Left cardiac atrium (tissue), 4 donors: ENCODE data around the gene PCDH20. TPM values are rescaled to one million over a fixed set of nuclear protein-coding genes. Genes with fewer than 3 reads are reported as not detected.

Source experiments
- ATAC-seq, 2 donors: fragments of 200-7000 bp; cut with Tn5 transposase; one replicate each; pipeline ENCODE4 v1.9.1; 2020; ENCODE audit warnings: mild to moderate bottlenecking in 2 of 2, moderate library complexity in 2 of 2
- DNase-seq: peaks from one replicate; pipeline ENCODE4 v3.0.0-alpha.2; 2020
- intact Hi-C, 2 donors: fragments of 100-400 bp; cut with DNase I; formaldehyde crosslinking; loops; one replicate each; pipeline versions ENCODE4 v1.14.1 to v1.15.1; 2022 to 2023
- total RNA-seq, 2 donors: library from RNA; stranded (reverse); fragmentation: NEBNext Ultra II Directional; extraction: Animal tissue kit (Norgen Biotek cat#: 25700); gene quantifications; one replicate each; pipeline ENCODE4 v1.2.1, GENCODE V29; 2021
- donor health status: DM: no; HTN: yes; CAD: no.
- donor health status: DM: no; HTN: yes; CAD: no; lungs with severe emphysema.
- donor health status: DM: yes; HTN: yes; CAD: no.
- donor health status: Dilated cardiomyopathy.

Gene PCDH20
- total RNA-seq, 2 donors from 2014 or later = 8.7 to 34.5 TPM

GRCh38 chr13:61362522-61362921 lies 53.1 kb downstream of the PCDH20 start:
- ATAC-seq = no peak
- intact Hi-C loops = no loop called here
- DNase-seq = no peak
